Stimulated activated CD8-positive, alpha-beta memory T cell treated with anti-CD3 and anti-CD28 coated beads, Interleukin-4, amount 100 ng/mL, for 24 hours (primary cell): ENCODE results near the gene TMIGD3.

Experiments used
- DNase-seq: peaks from one replicate; pipeline ENCODE4 v3.0.0-alpha.2; 2020; ENCODE audit warnings: low read depth

TMIGD3 gene

DNA sequence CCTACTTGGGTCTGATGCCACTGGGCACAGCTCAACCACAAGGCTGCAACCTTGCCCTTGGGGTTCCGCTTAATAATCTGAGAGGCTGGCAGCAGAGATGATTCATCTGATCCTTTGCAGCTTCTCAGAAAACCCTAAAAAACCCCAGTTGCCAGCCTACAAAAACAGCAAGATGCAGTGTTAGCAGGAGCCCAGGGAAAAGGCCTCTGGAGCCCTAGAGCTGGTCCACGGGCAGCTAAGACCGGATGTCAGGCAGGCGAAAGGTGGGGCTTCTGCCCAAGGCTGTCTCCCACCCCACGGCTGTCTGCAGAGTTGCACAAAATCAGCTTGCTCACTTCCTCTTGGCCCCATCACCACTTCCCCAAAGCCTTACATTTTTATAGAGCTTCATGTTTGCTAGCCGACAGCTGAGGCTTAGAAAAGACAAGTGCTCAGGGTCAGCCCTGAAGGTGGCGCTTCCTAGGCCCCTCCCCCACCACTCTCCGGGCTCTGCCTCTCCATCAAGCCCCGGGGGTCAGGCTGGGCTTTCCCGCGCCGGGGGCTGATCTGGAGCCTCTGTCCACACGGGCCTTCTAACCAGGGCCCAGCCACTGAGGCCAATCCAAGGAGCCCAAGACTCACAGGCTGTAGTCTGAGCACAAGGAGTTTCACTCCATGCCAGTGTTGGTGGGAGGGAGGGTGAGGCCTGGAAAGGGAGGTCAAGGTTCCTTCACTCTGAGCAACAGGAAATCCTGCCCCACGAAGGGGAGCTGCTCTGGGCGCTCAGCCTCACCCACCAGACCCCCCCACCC lies 4.2 kb upstream of the TMIGD3 start:
- peak; percentile 47 for DNase-seq

DNA sequence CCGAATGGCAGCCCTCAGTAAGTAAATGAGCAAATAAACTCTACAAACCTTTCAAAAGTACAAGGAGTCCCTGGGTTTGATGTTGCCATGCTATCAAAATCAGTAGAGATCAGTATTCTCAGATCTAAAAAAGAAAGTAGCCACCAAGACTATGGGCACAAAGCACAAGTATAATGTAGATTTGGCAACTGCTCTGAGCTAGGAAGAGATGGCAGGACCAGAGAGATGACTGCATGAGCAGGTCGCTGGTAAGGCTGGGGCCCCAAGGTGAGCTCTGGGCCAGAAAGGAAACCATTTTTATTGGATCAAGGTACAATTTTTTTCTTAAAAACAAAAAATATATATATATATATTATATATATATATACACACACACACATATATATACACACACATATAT lies 3.1 kb upstream of the TMIGD3 start:
- no peak for DNase-seq

DNA sequence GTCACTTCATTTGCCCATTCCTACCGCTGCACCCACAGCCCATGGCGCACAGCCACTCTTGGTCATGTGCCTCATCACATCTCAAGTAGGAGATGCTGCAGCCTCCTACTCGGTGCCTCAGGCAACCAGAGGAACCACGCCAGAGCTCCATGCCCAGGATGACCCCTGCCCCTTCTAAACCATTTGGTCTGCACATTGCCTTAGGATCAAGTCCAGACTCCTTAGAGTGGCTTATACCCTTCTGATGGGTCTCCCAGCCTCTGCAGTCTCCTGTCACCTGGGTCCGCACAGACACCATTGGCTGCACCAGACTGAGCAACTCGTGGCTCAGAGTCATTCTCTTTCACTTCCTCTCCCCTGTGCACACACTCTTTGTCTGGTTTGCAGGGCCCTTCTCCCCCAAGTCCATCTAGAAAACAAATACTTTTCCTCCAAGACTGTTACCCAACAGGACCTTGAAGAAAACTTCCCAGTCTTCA lies 2.2 kb upstream of the TMIGD3 start:
- no peak for DNase-seq

DNA sequence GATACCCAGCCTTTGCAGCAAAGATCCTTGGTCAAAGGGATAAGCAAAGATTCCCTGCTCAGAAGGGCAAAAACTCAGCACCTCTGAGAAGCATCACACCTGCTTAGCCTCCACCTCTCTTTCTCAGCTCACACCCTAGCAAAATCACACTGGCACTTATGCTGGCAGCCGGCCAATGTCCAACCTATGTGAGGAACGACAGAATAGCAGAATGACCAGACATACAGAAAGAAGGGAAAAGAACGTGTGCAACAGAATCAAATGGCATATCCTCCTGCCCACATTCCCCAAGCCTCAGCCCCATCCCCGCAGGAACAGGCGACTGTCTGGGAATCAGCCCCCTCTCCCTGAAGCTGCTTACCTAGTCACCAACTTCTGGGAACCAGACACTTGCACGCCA lies 664 bp upstream of the TMIGD3 start:
- DNase-seq, result no peak

DNA sequence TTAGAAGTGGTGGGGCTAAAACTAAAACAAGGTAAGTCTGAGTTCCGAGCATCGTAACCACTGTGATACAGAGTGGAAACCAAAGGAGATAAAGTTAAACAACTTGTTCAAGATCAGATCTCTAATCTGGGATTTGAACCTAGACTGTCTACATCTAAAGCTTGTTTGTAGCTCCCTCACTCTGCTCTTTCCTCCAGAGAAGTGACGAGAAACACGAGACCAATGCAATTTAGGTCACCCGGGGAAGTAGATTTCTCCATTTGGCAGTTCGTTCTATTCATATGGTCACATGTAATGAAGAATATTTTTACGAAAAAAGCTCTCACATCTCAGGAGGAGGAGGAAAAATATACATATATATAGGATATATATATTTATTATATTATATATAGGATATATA lies 1.8 kb downstream of the TMIGD3 start:
- DNase-seq, result no peak

DNA sequence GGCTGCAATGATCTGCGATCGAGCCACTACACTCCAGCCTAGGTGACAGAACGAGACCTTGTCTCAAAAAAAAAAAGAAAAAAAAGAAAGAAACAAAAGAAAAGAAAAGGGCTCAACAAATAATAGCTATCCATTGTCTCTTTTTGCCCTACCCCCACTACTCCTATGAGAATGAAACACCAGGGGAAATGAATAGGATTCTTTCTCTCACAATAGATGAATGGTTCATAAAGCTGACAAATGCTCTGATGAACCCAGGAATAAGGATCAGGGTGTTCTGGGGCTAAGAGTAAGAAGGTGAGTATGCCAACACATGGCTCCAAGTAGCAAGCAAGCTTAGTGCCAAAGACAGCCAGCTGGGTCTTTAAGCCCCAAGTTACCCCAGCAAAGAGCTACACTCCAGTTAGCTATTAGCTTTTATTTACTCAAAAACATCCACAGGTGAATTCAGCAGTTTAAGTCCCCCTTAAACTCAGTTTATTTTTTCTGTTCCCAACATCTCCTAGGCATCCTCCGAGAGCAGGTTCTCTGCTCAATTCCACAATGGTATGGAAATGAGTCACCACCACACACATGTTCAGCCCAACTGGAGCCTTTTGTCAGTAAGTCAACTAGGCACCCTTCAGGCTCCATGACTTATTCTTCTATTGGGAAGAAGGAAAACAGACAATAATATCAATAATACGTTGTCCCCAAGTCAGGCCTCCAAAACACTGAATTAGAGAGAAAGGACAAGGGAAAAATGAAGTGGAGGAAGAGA lies 4.2 kb downstream of the TMIGD3 start:
- no peak for DNase-seq

DNA sequence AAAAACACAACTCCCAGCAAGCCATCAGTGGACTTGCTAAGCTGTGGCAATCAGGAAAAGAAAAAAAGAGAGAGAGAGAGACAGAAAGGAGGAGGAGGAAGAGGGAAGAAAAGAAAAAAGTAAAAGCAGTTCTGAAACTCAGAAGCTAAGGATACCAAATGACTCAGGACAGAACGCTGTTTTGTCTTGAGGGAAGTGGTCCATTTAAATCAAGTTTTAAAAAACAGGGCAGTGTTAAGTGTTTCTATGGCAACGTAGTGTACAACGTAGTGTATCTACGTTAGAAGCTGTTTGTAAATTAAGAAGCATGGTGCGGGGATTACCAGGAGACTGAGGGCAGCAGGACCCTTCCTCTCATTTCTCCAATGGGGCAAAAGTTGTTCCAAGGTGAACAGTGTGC lies 5.8 kb downstream of the TMIGD3 start:
- DNase-seq, result no peak

DNA sequence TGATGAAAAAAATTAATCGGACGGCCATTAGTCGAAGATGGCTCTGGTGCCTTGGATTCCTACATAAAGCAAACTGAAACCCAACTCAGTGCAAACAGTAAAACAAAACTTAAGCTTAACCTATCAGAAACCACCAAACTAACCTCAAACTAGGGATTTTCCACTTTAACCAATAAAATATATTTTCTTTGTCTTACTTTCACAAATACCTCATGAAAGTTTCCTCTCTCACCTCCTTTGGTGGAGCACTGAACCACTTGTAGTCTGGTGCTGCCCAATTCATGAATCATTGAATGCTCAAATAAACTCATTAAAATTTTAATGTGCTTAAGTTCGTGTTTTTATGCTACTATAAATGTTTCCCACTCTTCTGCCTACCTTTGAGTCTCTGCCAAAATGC lies 7.0 kb downstream of the TMIGD3 start:
- no peak for DNase-seq

DNA sequence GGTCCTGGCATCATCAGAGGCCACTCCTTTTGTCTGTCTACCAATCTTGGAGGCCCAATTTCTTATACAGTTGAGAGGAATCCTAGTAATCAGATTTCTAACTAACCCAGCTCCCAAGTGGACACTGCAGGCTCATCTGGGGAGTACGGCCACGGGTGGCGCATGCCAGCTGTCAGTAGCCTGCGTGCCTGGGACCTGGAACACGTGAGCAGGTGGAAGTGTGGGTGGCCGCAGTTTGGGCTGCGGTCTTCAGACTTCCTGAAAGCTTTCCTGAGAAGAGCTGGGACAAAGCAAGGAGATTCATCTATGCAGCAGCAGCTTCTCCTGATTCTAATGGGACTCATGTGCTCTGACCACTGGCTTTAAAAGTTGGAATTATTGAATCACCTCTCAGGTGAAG lies 12.4 kb downstream of the TMIGD3 start:
- DNase-seq, result no peak

DNA sequence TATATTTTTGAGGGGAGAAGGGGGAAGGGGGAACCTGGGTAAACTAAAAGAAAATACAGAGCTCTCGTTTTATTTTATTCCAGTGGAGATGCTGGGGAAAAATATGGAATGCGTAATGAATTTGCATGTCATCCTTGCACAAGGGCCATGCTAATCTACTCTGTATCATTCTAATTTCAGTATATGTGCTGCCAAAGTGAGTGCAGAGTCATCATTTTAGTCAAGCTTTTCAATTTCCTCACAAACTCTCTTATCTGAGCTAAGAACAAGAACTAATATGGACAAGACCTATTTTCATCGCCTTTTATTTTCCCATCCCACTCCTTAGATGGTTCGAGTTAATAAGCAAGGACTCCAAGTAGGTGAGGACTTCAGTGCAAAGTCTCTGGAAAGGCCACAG lies 13.2 kb downstream of the TMIGD3 start:
- no peak for DNase-seq

DNA sequence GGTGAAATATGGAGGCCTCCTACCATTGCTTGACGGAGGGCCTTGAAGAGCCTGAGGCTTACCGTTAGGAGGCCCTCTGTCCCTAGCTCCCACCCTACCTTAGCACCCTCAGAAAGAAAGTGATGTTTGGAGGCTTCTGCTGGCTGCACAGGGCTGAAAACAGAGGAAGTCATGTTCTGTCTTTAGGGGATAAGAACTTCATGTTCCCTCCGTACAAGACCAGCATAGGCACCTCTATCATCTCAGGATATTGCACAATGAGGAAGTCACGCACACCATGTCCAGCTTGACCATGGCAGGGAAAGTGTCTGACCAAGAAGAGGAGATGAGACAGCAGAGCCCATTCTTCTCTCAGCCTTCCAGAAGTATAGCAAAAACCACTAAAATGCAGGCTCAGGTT lies 13.8 kb downstream of the TMIGD3 start:
- DNase-seq, result no peak

DNA sequence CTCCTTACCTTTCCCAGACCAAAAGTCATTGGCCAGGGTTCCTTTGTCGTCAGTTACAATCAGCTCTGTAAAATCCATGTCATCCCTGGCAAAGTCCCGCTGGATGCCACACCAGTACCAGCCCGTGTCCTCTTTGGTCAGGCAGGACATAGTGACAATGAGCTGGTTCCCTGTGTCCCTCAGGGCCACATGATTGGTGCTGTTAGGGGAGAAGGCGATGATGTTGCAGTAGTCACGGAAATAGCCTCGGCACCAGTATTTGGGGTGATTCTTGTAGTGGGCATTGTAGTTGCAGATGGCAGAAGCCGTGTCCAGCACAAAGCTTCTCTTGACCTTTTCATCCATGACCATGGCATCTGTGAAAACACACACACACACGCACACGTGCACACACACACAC lies 14.8 kb downstream of the TMIGD3 start:
- no peak for DNase-seq

DNA sequence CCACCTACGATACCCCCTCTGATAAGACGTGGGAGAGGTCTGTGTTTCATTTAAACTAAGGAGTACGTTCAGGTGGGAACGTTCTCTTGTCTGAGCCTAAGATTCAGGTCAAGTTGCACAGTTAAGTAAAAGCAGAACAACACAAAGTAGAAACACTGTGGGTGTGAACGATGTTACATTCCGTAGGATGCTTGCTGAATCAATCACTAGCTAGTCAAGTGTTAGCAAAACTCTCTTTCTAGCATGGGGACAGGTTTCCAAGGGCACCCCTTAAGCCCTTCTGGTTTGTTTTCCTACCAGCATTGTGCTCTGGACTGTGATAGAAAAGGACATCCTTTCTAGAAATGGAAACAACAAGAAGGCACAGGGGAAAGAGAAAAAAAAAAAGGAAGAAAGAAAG lies 16.3 kb downstream of the TMIGD3 start:
- DNase-seq, result no peak

DNA sequence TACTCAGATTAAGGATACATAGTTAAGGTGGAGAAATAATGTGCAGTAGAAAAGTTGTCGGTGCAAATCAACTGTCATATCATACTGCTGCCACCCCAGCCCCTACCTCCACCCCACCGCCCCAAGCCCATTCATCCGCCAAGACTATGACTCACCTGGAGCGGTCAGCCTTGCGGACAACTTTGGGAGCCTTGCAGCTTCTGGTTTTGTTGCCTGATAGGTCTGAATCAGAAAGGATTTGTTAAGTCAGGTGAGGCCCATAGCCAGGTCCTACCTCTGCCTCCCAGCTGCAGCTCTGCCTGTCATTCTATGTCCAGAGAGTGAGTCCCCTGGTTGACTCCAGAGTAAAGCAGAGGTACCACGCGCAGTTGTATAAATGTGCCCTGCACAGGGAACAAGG lies 17.0 kb downstream of the TMIGD3 start:
- DNase-seq, result no peak

DNA sequence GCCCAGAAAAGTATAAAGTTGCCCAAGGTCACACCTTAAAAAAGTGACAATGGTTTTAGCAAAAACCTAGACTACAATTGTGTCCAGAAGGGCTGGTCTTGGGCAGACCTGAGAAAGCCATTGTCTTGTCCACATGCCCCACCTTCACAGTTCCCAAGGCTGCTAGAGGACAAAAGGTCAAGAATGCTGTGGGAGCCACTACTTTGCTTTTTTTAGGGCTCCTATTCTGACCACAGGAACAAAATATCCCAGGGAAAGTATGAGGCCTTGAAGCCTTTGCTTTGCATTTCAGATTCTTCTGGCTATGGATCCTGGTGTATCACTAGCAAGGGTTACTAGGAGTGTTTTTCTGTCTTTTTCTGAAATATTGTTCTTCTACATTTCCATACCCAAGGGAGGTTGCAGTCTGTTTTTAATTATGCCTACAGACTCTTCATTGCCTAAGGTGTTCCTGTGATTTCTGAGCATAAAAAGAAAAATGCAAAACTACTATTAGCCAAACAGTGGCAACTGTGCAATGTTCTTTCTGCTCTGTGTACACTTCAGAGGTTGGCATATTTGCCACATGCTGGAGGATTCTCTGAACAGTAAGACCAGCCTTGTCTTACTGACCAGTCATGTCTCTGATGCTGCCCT lies 18.9 kb downstream of the TMIGD3 start:
- no peak for DNase-seq

DNA sequence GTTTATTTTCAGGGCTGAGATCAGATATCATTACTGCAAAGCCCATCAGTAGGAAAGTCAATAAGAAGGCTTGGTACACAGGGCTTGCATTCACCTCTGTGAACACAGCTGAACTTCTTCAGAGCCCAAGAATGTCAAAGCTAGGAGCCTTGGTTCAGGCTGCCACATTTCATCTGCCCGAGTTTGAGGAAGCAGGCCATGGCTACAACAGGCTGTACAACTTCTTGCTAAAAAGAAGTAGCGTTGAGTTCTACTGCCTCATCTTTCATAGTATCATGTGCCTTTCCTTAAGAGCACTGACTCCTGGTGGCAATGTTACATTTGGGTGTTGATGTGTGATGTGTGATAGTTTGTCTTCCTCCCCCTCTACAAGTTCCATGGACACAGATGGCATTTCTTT lies 19.6 kb downstream of the TMIGD3 start:
- no peak for DNase-seq

DNA sequence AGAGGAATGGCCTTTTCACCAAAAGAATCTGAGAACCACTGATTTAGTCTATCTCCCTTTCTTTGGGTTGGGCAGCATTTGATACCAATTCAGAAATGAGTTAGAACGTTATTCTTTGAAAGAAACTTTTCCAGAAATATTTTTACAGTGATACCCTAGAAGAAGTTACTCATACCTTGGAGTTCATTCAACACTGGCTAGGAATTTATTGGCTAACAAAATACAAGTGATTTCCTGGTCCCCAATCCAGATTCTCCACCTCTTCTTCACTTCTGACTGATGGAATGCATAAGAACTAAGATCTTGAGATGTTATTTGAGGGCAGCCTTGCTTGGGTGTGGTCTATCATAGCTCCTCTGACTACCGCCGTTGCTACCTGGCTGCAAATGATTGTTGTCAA lies 20.3 kb downstream of the TMIGD3 start:
- DNase-seq, result no peak

DNA sequence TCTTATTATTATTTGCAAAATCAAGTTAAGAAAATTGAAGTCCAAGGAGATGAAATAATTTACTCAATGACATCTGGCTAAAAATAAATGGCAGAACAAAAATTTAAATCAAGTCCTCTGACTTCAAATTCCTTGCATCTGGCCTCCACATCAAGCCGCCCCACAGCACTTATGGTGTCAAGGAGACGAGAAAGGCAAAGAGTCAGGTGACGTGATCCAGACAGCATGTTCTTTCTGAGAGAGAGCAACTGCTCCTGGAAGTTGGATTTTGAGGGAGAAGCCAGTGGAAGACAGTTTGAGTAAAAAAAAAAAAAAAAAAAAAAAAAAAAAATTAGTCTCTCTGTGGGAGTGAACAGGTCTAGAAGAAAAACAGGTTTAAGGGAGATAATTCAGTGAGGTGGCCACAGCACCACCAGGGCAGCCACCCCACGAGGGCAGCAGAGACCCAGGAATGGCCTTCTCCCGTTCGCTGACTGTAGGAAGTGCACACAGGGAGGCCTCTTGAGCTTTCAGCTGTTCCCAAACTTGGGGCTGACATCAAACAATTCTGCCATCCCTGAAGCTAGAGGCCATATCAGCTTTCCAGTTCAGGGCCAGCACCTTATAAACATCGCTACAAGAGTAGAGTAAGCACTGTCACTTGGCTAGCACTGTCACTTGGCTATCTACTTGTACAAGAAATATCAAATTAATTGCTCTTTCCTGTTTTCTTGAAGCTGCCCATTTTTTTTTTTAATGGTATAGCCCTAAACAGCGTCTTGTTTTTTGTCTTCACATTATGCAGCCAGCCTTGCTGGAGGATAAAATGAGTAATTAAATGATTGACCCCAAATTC lies 21.8 kb downstream of the TMIGD3 start:
- peak; percentile 43 for DNase-seq

DNA sequence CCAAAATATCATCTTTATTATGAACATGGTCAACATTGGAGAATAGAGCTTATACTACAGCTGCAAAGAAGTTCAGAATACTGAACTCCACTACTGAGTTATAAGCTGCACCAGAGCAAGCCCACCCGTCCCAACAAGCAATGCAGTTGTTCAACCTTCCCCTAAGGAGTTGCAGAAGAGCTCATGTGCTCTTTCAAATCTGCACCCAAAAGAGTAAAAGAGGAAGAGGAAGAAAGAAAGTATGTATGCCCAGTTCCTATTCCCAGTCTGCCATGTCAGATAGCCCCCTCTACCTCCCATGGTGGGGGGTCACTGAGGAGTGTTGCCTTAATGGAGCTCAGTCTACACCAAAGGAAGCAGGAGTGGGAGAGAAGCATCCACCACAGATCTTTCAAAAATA lies 22.8 kb downstream of the TMIGD3 start:
- DNase-seq, result no peak

DNA sequence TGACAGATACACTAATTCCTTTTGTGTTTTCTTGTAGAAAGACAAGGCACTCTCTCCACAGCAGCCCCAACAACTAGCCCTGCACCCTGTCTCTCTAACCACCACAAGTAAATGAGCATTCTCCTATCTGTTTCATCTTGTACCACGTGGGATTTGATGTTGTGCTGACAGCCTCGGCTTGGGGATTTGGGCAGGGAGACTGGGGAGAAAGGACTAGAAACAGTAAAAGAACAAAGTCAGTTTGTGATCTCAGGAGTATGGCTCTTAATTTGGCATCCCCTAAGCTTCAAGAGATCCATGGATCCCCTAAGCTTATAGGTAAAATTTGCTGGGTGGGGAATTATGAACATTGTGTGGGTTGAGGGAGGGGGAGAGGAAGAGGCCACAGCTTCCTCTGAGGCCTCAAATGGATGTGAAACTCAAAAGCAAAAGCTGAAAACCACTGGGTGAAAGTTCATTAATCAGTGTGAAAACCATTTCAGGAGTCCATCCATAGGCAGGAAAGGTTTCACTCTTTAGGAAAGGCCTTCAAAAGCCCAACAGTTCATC lies 26.6 kb downstream of the TMIGD3 start:
- no peak for DNase-seq

DNA sequence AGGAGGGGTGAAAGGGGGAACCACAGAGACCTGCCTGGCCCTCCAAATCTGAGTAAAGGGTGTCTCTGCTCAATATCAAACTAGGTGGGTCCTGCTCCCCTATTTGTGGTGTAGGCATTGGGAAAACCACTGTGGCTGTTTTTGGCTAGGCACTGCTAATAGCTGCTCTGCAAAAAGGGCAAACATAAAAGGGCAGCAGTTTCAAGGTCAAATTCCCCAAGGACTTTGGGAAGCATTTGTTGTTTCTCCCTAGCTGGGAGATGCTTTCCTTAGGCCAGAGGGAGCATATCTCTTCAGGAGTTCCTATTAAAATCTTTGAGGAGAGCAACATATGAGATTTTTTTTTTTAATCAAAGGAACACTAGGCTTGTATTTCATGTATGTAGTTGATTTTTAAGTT lies 27.2 kb downstream of the TMIGD3 start:
- no peak for DNase-seq

DNA sequence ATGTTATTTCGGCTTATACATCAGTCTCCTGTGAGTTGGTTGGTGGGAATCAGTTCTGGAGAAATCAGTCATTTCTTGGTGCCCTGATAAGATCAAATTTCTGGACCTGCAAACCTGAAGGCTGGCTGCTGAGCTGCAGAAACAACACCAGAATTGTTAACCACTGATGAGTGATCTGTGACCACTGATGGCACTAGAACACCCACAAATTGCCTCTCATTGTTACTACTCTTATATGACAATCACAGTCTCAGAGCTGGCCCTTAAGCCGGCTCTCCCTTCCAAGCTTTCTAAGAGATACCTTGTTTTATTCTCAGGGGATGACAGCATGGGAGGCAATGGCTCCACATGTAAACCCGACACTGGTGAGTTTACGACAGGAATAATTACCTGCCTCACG lies 27.7 kb downstream of the TMIGD3 start:
- DNase-seq, result no peak
